Progenitor cell of endocrine pancreas (in vitro differentiated cells): ENCODE results near the gene CYP1B1. TPM values are rescaled to one million over a fixed set of nuclear protein-coding genes. Genes with fewer than 3 reads are reported as not detected.

Experiments
- DNase-seq: peaks from one replicate; pipeline ENCODE4 v3.0.0; 2021; ENCODE audit warnings: low spot score; ENCODE audit not compliant: unreplicated experiment
- H3K27ac Mint-ChIP-seq: 2 replicates; pipeline ENCODE4 v1.8.0; 2021; ENCODE audit warnings: mild to moderate bottlenecking, moderate library complexity, mixed read lengths
- H3K27me3 Mint-ChIP-seq: 2 replicates; pipeline ENCODE4 v1.8.0; 2021; ENCODE audit warnings: mixed read lengths
- H3K36me3 Mint-ChIP-seq: 2 replicates; pipeline ENCODE4 v1.8.0; 2022; ENCODE audit warnings: mixed read lengths; ENCODE audit not compliant: insufficient read depth
- H3K4me1 Mint-ChIP-seq: 2 replicates; pipeline ENCODE4 v1.8.0; 2021; ENCODE audit warnings: low read depth, mixed read lengths
- H3K4me3 Mint-ChIP-seq: 2 replicates; pipeline ENCODE4 v1.8.0; 2021; ENCODE audit warnings: low read depth, mild to moderate bottlenecking, moderate library complexity, mixed read lengths
- H3K9me3 Mint-ChIP-seq: 2 replicates; pipeline ENCODE4 v1.8.0; 2021; ENCODE audit warnings: low read depth, mixed read lengths
- total RNA-seq: library from RNA; stranded (reverse); gene quantifications from 2 replicates; pipeline ENCODE4 v1.2.1, GENCODE V29; 2021
- TF ChIP-seq, protein P1 (sequence below): fragments of 200-600 bp; sonication (generic); IDR thresholded peaks from one replicate; pipeline ENCODE4 v1.5.0; 2021; ENCODE audit warnings: antibody characterized with exemption, mild to moderate bottlenecking; ENCODE audit not compliant: unreplicated experiment

The CYP1B1 gene
- total RNA-seq, 1 donor from 2014 or later: 1.6 TPM

DNA sequence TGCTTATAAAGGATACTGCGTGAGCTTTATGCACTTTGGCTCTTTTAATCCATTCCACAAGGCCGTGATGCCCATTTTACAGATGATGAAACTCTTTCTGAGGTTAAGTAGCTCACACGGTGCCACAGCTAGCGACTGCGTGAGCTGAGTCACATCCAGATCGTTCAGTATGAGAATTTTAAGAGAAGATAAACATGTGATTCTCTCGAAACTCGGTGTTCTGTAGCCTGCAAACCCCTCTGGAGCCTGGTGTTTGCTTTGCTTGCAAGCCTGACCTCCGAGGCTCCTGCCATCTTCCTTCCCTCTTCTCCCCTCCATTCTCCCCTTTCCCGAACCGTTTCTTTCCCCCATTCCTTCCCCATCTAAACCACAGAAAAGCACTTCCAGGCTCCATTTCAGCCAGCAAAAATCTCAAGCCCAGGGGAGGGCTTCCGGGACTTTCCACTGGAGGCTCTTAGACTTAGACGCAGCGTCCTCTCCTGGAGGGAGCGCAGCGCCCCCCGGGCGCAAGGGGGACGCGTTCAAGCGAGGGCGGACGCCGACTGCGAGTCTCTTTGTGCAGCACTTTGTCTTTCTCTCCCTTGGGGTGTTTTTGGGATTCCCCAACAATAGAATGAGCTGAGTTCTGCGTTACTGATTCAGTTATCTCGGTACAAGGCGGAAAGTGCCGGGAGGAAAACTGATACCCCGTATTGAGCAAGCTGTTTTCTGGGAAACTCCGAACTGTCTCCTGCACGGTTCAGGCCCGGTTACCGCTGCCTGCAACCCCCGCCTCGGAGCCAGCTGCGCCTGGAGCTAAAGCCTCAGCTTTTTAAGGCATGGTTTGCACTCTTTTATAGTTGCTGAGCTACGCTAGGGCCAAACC lies 38.0 kb downstream of the CYP1B1 start:
- TF ChIP-seq, protein P1, sequence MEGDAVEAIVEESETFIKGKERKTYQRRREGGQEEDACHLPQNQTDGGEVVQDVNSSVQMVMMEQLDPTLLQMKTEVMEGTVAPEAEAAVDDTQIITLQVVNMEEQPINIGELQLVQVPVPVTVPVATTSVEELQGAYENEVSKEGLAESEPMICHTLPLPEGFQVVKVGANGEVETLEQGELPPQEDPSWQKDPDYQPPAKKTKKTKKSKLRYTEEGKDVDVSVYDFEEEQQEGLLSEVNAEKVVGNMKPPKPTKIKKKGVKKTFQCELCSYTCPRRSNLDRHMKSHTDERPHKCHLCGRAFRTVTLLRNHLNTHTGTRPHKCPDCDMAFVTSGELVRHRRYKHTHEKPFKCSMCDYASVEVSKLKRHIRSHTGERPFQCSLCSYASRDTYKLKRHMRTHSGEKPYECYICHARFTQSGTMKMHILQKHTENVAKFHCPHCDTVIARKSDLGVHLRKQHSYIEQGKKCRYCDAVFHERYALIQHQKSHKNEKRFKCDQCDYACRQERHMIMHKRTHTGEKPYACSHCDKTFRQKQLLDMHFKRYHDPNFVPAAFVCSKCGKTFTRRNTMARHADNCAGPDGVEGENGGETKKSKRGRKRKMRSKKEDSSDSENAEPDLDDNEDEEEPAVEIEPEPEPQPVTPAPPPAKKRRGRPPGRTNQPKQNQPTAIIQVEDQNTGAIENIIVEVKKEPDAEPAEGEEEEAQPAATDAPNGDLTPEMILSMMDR: no peak
- peaks cover 2% of the 10 kb centered on the region for H3K4me1 Mint-ChIP-seq
- peaks cover 31% of the 10 kb centered on the region for H3K27me3 Mint-ChIP-seq
- H3K4me3 Mint-ChIP-seq: peak overlapping the region; percentile 52
- no peak for DNase-seq
- no peaks in the 10 kb centered on the region for H3K36me3 Mint-ChIP-seq
- H3K27ac Mint-ChIP-seq: no peak overlapping the region
- H3K9me3 Mint-ChIP-seq: peaks cover 10% of the 10 kb centered on the region

DNA sequence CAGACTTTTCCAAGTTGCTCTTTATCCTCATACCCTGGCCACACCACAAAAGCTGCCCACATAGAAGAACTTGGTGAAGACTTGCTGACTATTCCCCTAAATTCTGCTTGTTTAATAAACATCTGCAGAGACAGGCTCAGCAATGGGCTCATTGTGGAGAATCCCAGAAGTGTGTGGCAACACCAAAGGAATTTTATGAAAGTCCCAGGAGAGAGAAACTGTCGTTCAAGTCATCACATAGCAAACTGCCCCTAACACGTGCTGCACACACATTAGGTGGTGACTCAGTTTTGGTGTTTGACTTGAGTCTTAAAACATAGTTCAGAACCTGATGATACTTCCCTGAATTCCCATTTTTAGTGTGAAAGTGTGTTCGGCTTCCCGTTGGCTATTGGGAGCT lies 38.6 kb downstream of the CYP1B1 start:
- Mint-ChIP-seq H3K4me3 (no peak overlapping the region), H3K4me1 (peaks cover 2% of the 10 kb centered on the region), H3K27ac (no peak overlapping the region), H3K9me3 (peaks cover 8% of the 10 kb centered on the region), H3K36me3 (no peaks in the 10 kb centered on the region), H3K27me3 (peaks cover 31% of the 10 kb centered on the region)
- TF ChIP-seq, protein P1: no peak
- DNase-seq: no peak

DNA sequence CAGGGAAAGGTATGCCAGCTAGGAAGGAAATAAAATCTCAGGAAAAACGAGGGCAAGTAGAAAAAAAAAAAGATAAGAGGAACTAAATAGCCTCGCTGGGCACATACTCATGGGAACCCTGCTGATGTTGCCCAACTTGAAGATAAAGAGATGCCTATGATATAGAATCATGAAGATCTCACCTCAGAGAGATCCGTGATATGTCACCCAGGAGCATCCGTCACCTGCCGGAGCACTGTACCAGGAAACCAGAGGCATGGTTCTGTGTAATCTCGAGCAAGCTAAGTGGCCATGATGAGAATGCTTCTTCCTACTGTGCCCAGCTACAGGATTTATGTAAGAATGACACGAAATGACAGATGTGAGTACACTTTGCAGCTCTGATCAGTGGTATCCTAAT lies 40.0 kb downstream of the CYP1B1 start:
- Mint-ChIP-seq H3K36me3 (no peaks in the 10 kb centered on the region), H3K9me3 (no peaks in the 10 kb centered on the region), H3K27me3 (peaks cover 31% of the 10 kb centered on the region), H3K27ac (no peak overlapping the region), H3K4me3 (no peak overlapping the region), H3K4me1 (peaks cover 2% of the 10 kb centered on the region)
- TF ChIP-seq, protein P1: no peak
- no peak for DNase-seq

DNA sequence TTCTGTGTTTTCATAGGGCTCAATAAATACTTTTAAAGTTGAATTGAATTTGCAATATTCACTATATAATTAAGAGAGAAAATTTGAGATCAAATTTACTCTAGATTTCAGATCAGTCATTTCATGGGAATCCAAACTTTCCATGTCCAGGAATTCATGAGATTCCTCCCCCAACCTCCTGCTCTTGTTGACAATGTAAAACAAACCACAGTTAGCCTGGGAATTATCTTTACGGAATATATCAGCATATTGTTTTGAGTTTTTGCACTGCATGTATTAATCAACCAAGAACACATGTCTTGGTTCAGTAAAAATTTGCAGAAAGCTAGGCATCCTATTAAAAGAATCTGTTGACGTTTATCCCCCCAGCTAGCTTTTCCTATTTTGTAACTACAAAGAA lies 42.3 kb downstream of the CYP1B1 start:
- Mint-ChIP-seq H3K4me3 (no peak overlapping the region), H3K9me3 (no peaks in the 10 kb centered on the region), H3K27me3 (peaks cover 22% of the 10 kb centered on the region), H3K36me3 (no peaks in the 10 kb centered on the region), H3K27ac (no peak overlapping the region), H3K4me1 (peaks cover 2% of the 10 kb centered on the region)
- TF ChIP-seq, protein P1: no peak
- no peak for DNase-seq

DNA sequence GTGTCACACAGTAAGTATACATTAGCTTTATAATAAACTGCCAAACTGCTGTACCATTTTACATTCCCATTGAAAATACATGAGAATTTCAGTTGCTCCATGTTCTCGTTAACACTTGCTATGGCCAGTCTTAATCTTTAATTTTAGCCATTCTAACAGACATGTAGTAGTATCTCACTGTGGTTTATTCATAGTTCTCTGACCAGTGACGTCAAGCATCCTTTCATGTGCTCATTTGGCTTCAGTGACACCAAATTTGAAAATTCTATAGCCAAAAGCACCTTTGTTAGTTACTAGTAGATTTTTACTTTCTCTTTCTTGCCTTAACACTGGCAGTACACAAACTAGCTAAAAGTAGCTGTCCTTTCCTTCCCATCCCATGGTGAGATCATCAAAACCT lies 43.0 kb downstream of the CYP1B1 start:
- DNase-seq: no peak
- no peak overlapping the region for H3K4me3 Mint-ChIP-seq
- no peaks in the 10 kb centered on the region for H3K9me3 Mint-ChIP-seq
- H3K27me3 Mint-ChIP-seq: peaks cover 16% of the 10 kb centered on the region
- no peaks in the 10 kb centered on the region for H3K36me3 Mint-ChIP-seq
- no peak overlapping the region for H3K27ac Mint-ChIP-seq
- H3K4me1 Mint-ChIP-seq: peaks cover under 1% of the 10 kb centered on the region
- TF ChIP-seq, protein P1: no peak
